Neural progenitor cell (in vitro differentiated cells): ENCODE measurements around the gene CCDC7. TPM values are rescaled to one million over a fixed set of nuclear protein-coding genes. Genes with fewer than 3 reads are reported as not detected.

Source experiments
- DNase-seq: peaks from one replicate; pipeline ENCODE4 v3.0.0-alpha.2; 2016; ENCODE audit warnings: low spot score
- H2AFZ ChIP-seq: fragments of 200-600 bp; sonication (generic); replicated peaks from 2 replicates; pipeline ENCODE4 v1.6.1; 2016; ENCODE audit warnings: antibody characterized with exemption
- H3F3A ChIP-seq: fragments of 200-600 bp; sonication (generic); 2 replicates; pipeline ENCODE4 v1.6.1; 2016; ENCODE audit warnings: antibody characterized with exemption, low read depth
- H3K27ac ChIP-seq: fragments of 200-600 bp; sonication (generic); 2 replicates; pipeline ENCODE4 v1.5.1; 2016; ENCODE audit warnings: mild to moderate bottlenecking
- H3K27me3 ChIP-seq: fragments of 200-600 bp; sonication (generic); 2 replicates; pipeline ENCODE4 v1.6.1; 2016; ENCODE audit warnings: mild to moderate bottlenecking, moderate library complexity
- H3K36me3 ChIP-seq: fragments of 200-600 bp; sonication (generic); 2 replicates; pipeline ENCODE4 v1.5.1; 2016
- H3K4me1 ChIP-seq: fragments of 200-600 bp; sonication (generic); 2 replicates; pipeline ENCODE4 v1.6.1; 2016; ENCODE audit warnings: mixed run types
- H3K4me2 ChIP-seq: fragments of 200-600 bp; sonication (generic); 2 replicates; pipeline ENCODE4 v1.6.1; 2016
- H3K4me3 ChIP-seq: fragments of 200-600 bp; sonication (generic); 2 replicates; pipeline ENCODE4 v1.5.1; 2016
- H3K79me2 ChIP-seq: fragments of 200-600 bp; sonication (generic); 2 replicates; pipeline ENCODE4 v1.6.1; 2016; ENCODE audit warnings: low read depth
- H3K9ac ChIP-seq: fragments of 200-600 bp; sonication (generic); 2 replicates; pipeline ENCODE4 v1.6.1; 2016
- H3K9me3 ChIP-seq: fragments of 200-600 bp; sonication (generic); 2 replicates; pipeline ENCODE4 v1.5.1; 2016; ENCODE audit warnings: low read depth
- H4K20me1 ChIP-seq: fragments of 200-600 bp; sonication (generic); 2 replicates; pipeline ENCODE4 v1.6.1; 2016; ENCODE audit warnings: low read depth
- H3K27ac Mint-ChIP-seq: 3 replicates; pipeline ENCODE4 v1.8.0; 2021; ENCODE audit warnings: mixed read lengths
- H3K27me3 Mint-ChIP-seq: 2 replicates; pipeline ENCODE4 v1.8.0; 2022; ENCODE audit warnings: low read depth, mild to moderate bottlenecking, inconsistent platforms, moderate library complexity, mixed read lengths; ENCODE audit not compliant: insufficient read depth
- H3K36me3 Mint-ChIP-seq: 3 replicates; pipeline ENCODE4 v1.8.0; 2021; ENCODE audit warnings: mixed read lengths
- H3K4me1 Mint-ChIP-seq: 3 replicates; pipeline ENCODE4 v1.8.0; 2021; ENCODE audit warnings: mixed read lengths
- H3K4me3 Mint-ChIP-seq: 3 replicates; pipeline ENCODE4 v1.8.0; 2021; ENCODE audit warnings: mild to moderate bottlenecking, moderate library complexity, mixed read lengths
- H3K9me3 Mint-ChIP-seq: 3 replicates; pipeline ENCODE4 v1.8.0; 2020; ENCODE audit warnings: mixed read lengths
- EZH2 ChIP-seq: fragments of 200-600 bp; sonication (generic); IDR thresholded peaks from 2 replicates; pipeline ENCODE4 v1.6.1; 2017; ENCODE audit warnings: antibody characterized with exemption, mild to moderate bottlenecking, moderate library complexity
- EZH2phosphoT487 ChIP-seq: fragments of 200-600 bp; sonication (generic); IDR thresholded peaks from 2 replicates; pipeline ENCODE4 v1.6.1; 2017; ENCODE audit warnings: antibody characterized with exemption
- total RNA-seq: library from RNA; depleted of rRNA; stranded (reverse); fragments of >200 nt; gene quantifications from 2 replicates; pipeline ENCODE4 v1.2.3, GENCODE V29; 2015; ENCODE audit warnings: low replicate concordance
- TF ChIP-seq, protein P1 (sequence below): fragments of 200-600 bp; sonication (generic); IDR thresholded peaks from 2 replicates; pipeline ENCODE4 v1.5.1; 2017; ENCODE audit warnings: antibody characterized with exemption, mild to moderate bottlenecking

The CCDC7 gene
- total RNA-seq, 1 donor from 2014 or later = 6.9 TPM

DNA sequence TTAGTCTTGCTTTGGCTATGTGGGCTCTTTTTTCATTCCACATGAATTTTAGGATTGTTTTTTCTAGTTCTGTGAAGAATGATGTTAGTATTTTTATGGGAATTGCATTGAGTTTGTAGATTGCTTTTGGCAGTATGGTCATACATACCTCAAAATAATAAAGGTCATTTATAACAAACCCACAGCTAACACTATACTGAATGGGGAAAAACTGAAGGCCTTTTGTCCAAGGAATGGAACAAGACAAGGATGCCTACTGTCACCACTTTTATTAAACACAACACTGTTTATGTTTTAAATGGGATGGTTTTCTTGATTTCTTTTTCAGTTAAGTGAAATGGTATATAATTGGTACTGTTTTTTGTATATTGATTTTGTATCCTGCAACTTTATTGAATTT is 84.3 kb downstream of the CCDC7 start:
- H3K36me3 Mint-ChIP-seq = peaks cover 2% of the 10 kb centered on the region
- H3F3A ChIP-seq = no peaks in the 10 kb centered on the region
- no peak overlapping the region for H3K27ac ChIP-seq
- no peaks in the 10 kb centered on the region for H3K27me3 ChIP-seq
- H3K9me3 Mint-ChIP-seq = peaks cover 4% of the 10 kb centered on the region
- no peak overlapping the region for H3K9ac ChIP-seq
- no peaks in the 10 kb centered on the region for H3K4me1 Mint-ChIP-seq
- no peaks in the 10 kb centered on the region for H3K9me3 ChIP-seq
- no peaks in the 10 kb centered on the region for H3K4me1 ChIP-seq
- no peak for DNase-seq
- no peak overlapping the region for H3K4me2 ChIP-seq
- no peak overlapping the region for H2AFZ ChIP-seq
- H3K27ac Mint-ChIP-seq = no peak overlapping the region
- TF ChIP-seq, protein P1, sequence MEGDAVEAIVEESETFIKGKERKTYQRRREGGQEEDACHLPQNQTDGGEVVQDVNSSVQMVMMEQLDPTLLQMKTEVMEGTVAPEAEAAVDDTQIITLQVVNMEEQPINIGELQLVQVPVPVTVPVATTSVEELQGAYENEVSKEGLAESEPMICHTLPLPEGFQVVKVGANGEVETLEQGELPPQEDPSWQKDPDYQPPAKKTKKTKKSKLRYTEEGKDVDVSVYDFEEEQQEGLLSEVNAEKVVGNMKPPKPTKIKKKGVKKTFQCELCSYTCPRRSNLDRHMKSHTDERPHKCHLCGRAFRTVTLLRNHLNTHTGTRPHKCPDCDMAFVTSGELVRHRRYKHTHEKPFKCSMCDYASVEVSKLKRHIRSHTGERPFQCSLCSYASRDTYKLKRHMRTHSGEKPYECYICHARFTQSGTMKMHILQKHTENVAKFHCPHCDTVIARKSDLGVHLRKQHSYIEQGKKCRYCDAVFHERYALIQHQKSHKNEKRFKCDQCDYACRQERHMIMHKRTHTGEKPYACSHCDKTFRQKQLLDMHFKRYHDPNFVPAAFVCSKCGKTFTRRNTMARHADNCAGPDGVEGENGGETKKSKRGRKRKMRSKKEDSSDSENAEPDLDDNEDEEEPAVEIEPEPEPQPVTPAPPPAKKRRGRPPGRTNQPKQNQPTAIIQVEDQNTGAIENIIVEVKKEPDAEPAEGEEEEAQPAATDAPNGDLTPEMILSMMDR = no peak
- no peaks in the 10 kb centered on the region for H3K36me3 ChIP-seq
- H3K4me3 ChIP-seq = no peak overlapping the region
- no peaks in the 10 kb centered on the region for H3K79me2 ChIP-seq
- no peaks in the 10 kb centered on the region for H3K27me3 Mint-ChIP-seq
- H3K4me3 Mint-ChIP-seq = no peak overlapping the region
- no peaks in the 10 kb centered on the region for H4K20me1 ChIP-seq

DNA sequence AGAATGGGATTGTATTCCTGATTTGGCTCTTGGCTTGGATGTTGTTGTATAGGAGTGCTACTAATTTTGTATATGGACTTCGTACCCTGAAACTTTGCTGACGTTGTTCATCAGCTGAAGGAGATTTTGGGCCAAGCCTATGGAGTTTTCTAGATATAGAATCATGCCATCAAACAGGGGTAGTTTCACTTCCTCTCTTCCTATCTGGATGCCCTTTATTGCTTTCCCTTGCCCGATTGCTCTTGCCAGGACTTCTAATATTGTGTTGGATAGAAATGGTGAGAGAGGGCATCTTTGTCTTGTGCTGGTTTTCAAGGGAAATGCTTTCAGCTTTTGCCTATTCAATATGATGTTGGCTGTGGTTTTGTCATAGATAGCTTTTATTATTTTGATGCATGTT is 92.3 kb downstream of the CCDC7 start:
- Histone ChIP-seq H3K36me3 (no peaks in the 10 kb centered on the region), H3F3A (no peaks in the 10 kb centered on the region), H3K4me1 (no peaks in the 10 kb centered on the region), H3K9me3 (no peaks in the 10 kb centered on the region), H3K27me3 (no peaks in the 10 kb centered on the region), H3K4me3 (no peak overlapping the region), H4K20me1 (no peaks in the 10 kb centered on the region), H3K27ac (no peak overlapping the region), H3K4me2 (no peak overlapping the region), H3K9ac (no peak overlapping the region), H2AFZ (no peak overlapping the region), H3K79me2 (no peaks in the 10 kb centered on the region)
- H3K9me3 Mint-ChIP-seq = peaks cover 4% of the 10 kb centered on the region
- no peaks in the 10 kb centered on the region for H3K4me1 Mint-ChIP-seq
- no peak for TF ChIP-seq EZH2
- TF ChIP-seq, protein P1 = no peak
- TF ChIP-seq EZH2phosphoT487 = no peak
- H3K27me3 Mint-ChIP-seq = no peaks in the 10 kb centered on the region
- DNase-seq = no peak
- no peak overlapping the region for H3K4me3 Mint-ChIP-seq
- H3K36me3 Mint-ChIP-seq = peaks cover 2% of the 10 kb centered on the region
- no peak overlapping the region for H3K27ac Mint-ChIP-seq

DNA sequence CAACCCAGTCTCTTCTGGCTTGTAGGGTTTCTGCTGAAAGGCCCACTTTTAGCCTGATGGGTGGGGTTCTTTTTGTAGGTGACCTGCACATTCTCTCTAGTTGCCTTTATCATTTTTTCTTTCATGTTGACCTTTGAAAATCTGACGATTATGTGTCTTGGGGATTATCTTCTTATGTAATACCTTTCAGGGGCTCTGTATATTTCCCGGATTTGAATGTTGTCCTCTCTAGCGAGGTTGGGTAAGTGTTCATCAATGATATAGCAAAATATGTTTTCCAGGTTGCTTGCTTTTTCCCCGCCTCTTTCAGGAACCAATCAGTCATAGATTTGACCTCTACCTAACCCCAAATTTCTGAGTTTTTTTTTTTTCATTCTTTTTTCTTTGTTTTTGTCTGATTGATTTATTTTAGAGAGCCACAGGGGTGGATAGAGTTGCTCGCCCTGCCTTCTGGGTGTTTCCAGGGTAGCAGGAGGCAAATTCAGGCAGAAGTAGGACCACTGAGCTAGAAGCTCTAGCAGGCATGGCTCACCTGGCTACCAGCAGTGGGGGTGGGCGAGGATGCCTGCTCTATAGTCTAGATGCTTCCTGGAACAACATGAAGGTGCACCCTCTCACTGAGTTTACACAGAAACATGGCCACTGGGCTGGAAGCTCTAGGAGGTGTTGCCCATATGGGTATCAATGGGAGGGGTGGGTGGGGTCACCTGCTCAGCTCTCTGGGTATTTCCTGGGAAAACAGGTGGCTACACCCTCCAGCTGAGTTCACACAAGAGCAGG is 94.9 kb downstream of the CCDC7 start:
- TF ChIP-seq EZH2 = no peak
- no peak for TF ChIP-seq EZH2phosphoT487
- TF ChIP-seq, protein P1 = no peak
- H3K36me3 Mint-ChIP-seq = no peaks in the 10 kb centered on the region

More for the DNA sequence above, 94.9 kb downstream of the CCDC7 start:
- H3K27ac Mint-ChIP-seq = no peak overlapping the region
- Histone ChIP-seq H3K27ac (no peak overlapping the region), H3K9ac (no peak overlapping the region), H3K4me1 (no peaks in the 10 kb centered on the region), H3K27me3 (no peaks in the 10 kb centered on the region), H3K36me3 (no peaks in the 10 kb centered on the region), H3K9me3 (no peaks in the 10 kb centered on the region), H3K4me2 (no peak overlapping the region), H3K79me2 (no peaks in the 10 kb centered on the region), H3F3A (no peaks in the 10 kb centered on the region), H3K4me3 (no peak overlapping the region), H4K20me1 (no peaks in the 10 kb centered on the region), H2AFZ (no peak overlapping the region)
- H3K4me1 Mint-ChIP-seq = no peaks in the 10 kb centered on the region
- H3K4me3 Mint-ChIP-seq = no peak overlapping the region
- H3K9me3 Mint-ChIP-seq = no peaks in the 10 kb centered on the region
- no peak for DNase-seq
- no peaks in the 10 kb centered on the region for H3K27me3 Mint-ChIP-seq
